DOHH2 (cell line): Measurements from ENCODE around the gene MGLL.

ENCODE experiments used
- CTCF ChIP-seq: fragments of 200-600 bp; sonication (generic); IDR thresholded peaks from one replicate; pipeline ENCODE4 v1.5.1; 2014; ENCODE audit warnings: antibody characterized with exemption, mild to moderate bottlenecking, low read depth, low read length; ENCODE audit not compliant: poor library complexity, severe bottlenecking
- EZH2phosphoT487 ChIP-seq: fragments of 200-600 bp; sonication (generic); IDR thresholded peaks from 2 replicates; pipeline ENCODE4 v1.6.1; 2017; ENCODE audit warnings: borderline replicate concordance, mild to moderate bottlenecking, antibody characterized with exemption, low read length, moderate library complexity, mixed read lengths

GRCh38 chr3:127865941-127866340 is 43.6 kb upstream of the MGLL start:
- TF ChIP-seq CTCF (no peak), EZH2phosphoT487 (no peak)
